GM12873 (cell line): ENCODE results near the gene PCID2.

ENCODE experiments used
- CTCF ChIP-seq: IDR thresholded peaks from 2 replicates; pipeline ENCODE4 v1.5.1; 2012; ENCODE audit warnings: low read depth, mild to moderate bottlenecking, moderate library complexity, low read length, control low read depth; ENCODE audit not compliant: insufficient read depth; ENCODE audit errors: missing control alignments

Gene PCID2

GRCh38 chr13:113160983-113161382 lies 47.5 kb downstream of the PCID2 start:
- no peak for TF ChIP-seq CTCF

- no peak for TF ChIP-seq CTCF
These were observed 48.8 kb downstream of the PCID2 start for GRCh38 chr13:113159701-113160100.

GRCh38 chr13:113158946-113159345 lies 49.5 kb downstream of the PCID2 start:
- TF ChIP-seq CTCF: no peak

- no peak for TF ChIP-seq CTCF
These were observed 50.3 kb downstream of the PCID2 start, which contains the start of gene PROZ for GRCh38 chr13:113157929-113158747. Gene PROZ (plus strand): TSS chr13:113158648. CDS start chr13:113158661, 13 bp downstream.

GRCh38 chr13:113157206-113157928 lies 51.1 kb downstream of the PCID2 start:
- no peak for TF ChIP-seq CTCF

- TF ChIP-seq CTCF: no peak
These were observed 52.4 kb downstream of the PCID2 start for GRCh38 chr13:113155982-113156655.

GRCh38 chr13:113155201-113155600 lies 53.3 kb downstream of the PCID2 start:
- no peak for TF ChIP-seq CTCF
